Osteoblast (primary cell): ENCODE data around the gene MYH11. TPM values are rescaled to one million over a fixed set of nuclear protein-coding genes. Genes with fewer than 3 reads are reported as not detected.

Experiments
- DNase-seq: peaks from one replicate; pipeline ENCODE4 v3.0.0; 2011; ENCODE audit warnings: low spot score, mixed read lengths; ENCODE audit not compliant: insufficient read length; ENCODE audit errors: missing footprints
- H2AFZ ChIP-seq: 2 replicates; pipeline ENCODE4 v1.6.0; 2011; ENCODE audit warnings: mild to moderate bottlenecking, low read length
- H3K27ac ChIP-seq: 2 replicates; pipeline ENCODE4 v1.5.1; 2011; ENCODE audit warnings: mild to moderate bottlenecking, low read depth, low read length, moderate library complexity
- H3K27me3 ChIP-seq: 2 replicates; pipeline ENCODE4 v1.6.0; 2012; ENCODE audit warnings: mild to moderate bottlenecking, control low read depth, inconsistent platforms, low read length, moderate library complexity; ENCODE audit not compliant: insufficient read depth
- H3K36me3 ChIP-seq: 2 replicates; pipeline ENCODE4 v1.5.1; 2011; ENCODE audit warnings: mild to moderate bottlenecking, low read length, control low read depth, moderate library complexity; ENCODE audit not compliant: insufficient read depth
- H3K4me1 ChIP-seq: 2 replicates; pipeline ENCODE4 v1.5.1; 2011; ENCODE audit warnings: mild to moderate bottlenecking, low read length, control low read depth, moderate library complexity; ENCODE audit not compliant: insufficient read depth
- H3K4me2 ChIP-seq: 2 replicates; pipeline ENCODE4 v1.6.0; 2011; ENCODE audit warnings: mild to moderate bottlenecking, low read length; ENCODE audit not compliant: insufficient read depth
- H3K4me3 ChIP-seq: fragments of 200-600 bp; sonication (generic); 3 replicates; pipeline ENCODE4 v1.5.1; 2012; ENCODE audit warnings: mild to moderate bottlenecking, low read length, inconsistent platforms; ENCODE audit not compliant: insufficient read depth
- H3K79me2 ChIP-seq: 2 replicates; pipeline ENCODE4 v1.6.0; 2012; ENCODE audit warnings: mild to moderate bottlenecking, low read length, control low read depth, inconsistent platforms; ENCODE audit not compliant: insufficient read depth
- H3K9me3 ChIP-seq: 2 replicates; pipeline ENCODE4 v1.5.1; 2011; ENCODE audit warnings: low read depth, low read length, control low read depth
- H4K20me1 ChIP-seq: 2 replicates; pipeline ENCODE4 v1.6.0; 2012; ENCODE audit warnings: mild to moderate bottlenecking, low read length, control low read depth; ENCODE audit not compliant: insufficient read depth
- CTCF ChIP-seq: IDR thresholded peaks from 2 replicates; pipeline ENCODE4 v1.5.1; 2011; ENCODE audit warnings: mild to moderate bottlenecking, low read depth, low read length, moderate library complexity; ENCODE audit errors: extremely low read depth
- total RNA-seq: library from RNA; depleted of rRNA; stranded (reverse); fragments of >200 nt; gene quantifications from 2 replicates; pipeline ENCODE4 v1.2.3, GENCODE V29; 2012

MYH11 gene
- total RNA-seq, 1 donor = under 0.01 TPM

- no peak overlapping the region for H3K27ac ChIP-seq
- H3K4me1 ChIP-seq = no peaks in the 10 kb centered on the region
- peaks cover 12% of the 10 kb centered on the region for H3K27me3 ChIP-seq
- H3K79me2 ChIP-seq = no peaks in the 10 kb centered on the region
- H4K20me1 ChIP-seq = no peaks in the 10 kb centered on the region
- no peak overlapping the region for H2AFZ ChIP-seq
- no peak for DNase-seq
- TF ChIP-seq CTCF = no peak
- no peak overlapping the region for H3K4me3 ChIP-seq
- H3K4me2 ChIP-seq = no peak overlapping the region
- H3K9me3 ChIP-seq = no peaks in the 10 kb centered on the region
- no peaks in the 10 kb centered on the region for H3K36me3 ChIP-seq
Measured at GRCh38 chr16:15836965-15837611, 19.7 kb downstream of the MYH11 start.

GRCh38 chr16:15836074-15836473 lies 20.8 kb downstream of the MYH11 start:
- no peak for TF ChIP-seq CTCF
- peaks cover 15% of the 10 kb centered on the region for H3K27me3 ChIP-seq
- no peak overlapping the region for H2AFZ ChIP-seq
- no peaks in the 10 kb centered on the region for H3K9me3 ChIP-seq
- no peaks in the 10 kb centered on the region for H4K20me1 ChIP-seq
- H3K27ac ChIP-seq = no peak overlapping the region
- H3K4me1 ChIP-seq = no peaks in the 10 kb centered on the region
- H3K79me2 ChIP-seq = no peaks in the 10 kb centered on the region
- H3K4me2 ChIP-seq = no peak overlapping the region
- DNase-seq = no peak
- no peak overlapping the region for H3K4me3 ChIP-seq
- no peaks in the 10 kb centered on the region for H3K36me3 ChIP-seq

- no peak for TF ChIP-seq CTCF
- Histone ChIP-seq H4K20me1 (no peaks in the 10 kb centered on the region), H3K27me3 (peaks cover 17% of the 10 kb centered on the region), H3K4me2 (no peak overlapping the region), H3K4me1 (no peaks in the 10 kb centered on the region), H3K36me3 (no peaks in the 10 kb centered on the region), H3K79me2 (no peaks in the 10 kb centered on the region), H3K9me3 (no peaks in the 10 kb centered on the region), H3K27ac (no peak overlapping the region), H2AFZ (no peak overlapping the region), H3K4me3 (no peak overlapping the region)
- DNase-seq = peak; percentile 10
Measured at GRCh38 chr16:15835136-15835878, 21.5 kb downstream of the MYH11 start.

- Histone ChIP-seq H3K79me2 (no peaks in the 10 kb centered on the region), H3K4me1 (no peaks in the 10 kb centered on the region), H3K4me3 (no peak overlapping the region), H2AFZ (no peak overlapping the region), H3K36me3 (no peaks in the 10 kb centered on the region), H3K4me2 (no peak overlapping the region), H3K27ac (no peak overlapping the region), H3K9me3 (no peaks in the 10 kb centered on the region), H3K27me3 (peaks cover 18% of the 10 kb centered on the region), H4K20me1 (no peaks in the 10 kb centered on the region)
- no peak for TF ChIP-seq CTCF
- DNase-seq = no peak
Measured at GRCh38 chr16:15834502-15834901, 22.3 kb downstream of the MYH11 start.
